22Rv1 (cell line): ENCODE measurements around the gene ILKAP.

ENCODE experiments used
- H3K27ac ChIP-seq: fragments of 450-650 bp; 2 replicates; pipeline ENCODE4 v1.5.1; 2017
- ZFX ChIP-seq: fragments of 450-650 bp; IDR thresholded peaks from 2 replicates; pipeline ENCODE4 v1.6.1; 2017; ENCODE audit warnings: antibody characterized with exemption, borderline replicate concordance
- TF ChIP-seq, protein P1 (sequence below): fragments of 450-650 bp; IDR thresholded peaks from 2 replicates; pipeline ENCODE4 v1.5.1; 2017; ENCODE audit warnings: mild to moderate bottlenecking

ILKAP gene

DNA sequence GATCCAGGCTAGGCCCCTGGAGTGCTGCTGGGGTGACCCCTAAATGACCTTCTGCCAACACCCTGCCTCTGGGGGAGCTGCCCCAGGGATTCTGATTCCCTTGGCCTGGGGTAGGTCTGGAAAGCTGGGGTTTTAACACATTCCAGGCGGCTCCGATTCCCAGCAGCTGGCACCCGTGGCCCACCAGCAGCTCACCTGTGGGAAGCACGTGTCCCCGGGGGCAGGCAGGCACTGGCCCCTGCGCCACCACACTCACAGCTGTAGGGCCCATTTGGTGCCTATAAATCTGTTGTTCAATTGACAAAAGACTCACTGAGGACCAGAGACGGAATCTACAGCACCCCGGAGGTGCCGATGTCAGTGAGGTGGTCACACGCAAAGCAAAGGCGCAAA, 69.1 kb downstream of the ILKAP start:
- no peak overlapping the region for H3K27ac ChIP-seq
- no peak for TF ChIP-seq ZFX
- TF ChIP-seq, protein P1, sequence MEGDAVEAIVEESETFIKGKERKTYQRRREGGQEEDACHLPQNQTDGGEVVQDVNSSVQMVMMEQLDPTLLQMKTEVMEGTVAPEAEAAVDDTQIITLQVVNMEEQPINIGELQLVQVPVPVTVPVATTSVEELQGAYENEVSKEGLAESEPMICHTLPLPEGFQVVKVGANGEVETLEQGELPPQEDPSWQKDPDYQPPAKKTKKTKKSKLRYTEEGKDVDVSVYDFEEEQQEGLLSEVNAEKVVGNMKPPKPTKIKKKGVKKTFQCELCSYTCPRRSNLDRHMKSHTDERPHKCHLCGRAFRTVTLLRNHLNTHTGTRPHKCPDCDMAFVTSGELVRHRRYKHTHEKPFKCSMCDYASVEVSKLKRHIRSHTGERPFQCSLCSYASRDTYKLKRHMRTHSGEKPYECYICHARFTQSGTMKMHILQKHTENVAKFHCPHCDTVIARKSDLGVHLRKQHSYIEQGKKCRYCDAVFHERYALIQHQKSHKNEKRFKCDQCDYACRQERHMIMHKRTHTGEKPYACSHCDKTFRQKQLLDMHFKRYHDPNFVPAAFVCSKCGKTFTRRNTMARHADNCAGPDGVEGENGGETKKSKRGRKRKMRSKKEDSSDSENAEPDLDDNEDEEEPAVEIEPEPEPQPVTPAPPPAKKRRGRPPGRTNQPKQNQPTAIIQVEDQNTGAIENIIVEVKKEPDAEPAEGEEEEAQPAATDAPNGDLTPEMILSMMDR: no peak

DNA sequence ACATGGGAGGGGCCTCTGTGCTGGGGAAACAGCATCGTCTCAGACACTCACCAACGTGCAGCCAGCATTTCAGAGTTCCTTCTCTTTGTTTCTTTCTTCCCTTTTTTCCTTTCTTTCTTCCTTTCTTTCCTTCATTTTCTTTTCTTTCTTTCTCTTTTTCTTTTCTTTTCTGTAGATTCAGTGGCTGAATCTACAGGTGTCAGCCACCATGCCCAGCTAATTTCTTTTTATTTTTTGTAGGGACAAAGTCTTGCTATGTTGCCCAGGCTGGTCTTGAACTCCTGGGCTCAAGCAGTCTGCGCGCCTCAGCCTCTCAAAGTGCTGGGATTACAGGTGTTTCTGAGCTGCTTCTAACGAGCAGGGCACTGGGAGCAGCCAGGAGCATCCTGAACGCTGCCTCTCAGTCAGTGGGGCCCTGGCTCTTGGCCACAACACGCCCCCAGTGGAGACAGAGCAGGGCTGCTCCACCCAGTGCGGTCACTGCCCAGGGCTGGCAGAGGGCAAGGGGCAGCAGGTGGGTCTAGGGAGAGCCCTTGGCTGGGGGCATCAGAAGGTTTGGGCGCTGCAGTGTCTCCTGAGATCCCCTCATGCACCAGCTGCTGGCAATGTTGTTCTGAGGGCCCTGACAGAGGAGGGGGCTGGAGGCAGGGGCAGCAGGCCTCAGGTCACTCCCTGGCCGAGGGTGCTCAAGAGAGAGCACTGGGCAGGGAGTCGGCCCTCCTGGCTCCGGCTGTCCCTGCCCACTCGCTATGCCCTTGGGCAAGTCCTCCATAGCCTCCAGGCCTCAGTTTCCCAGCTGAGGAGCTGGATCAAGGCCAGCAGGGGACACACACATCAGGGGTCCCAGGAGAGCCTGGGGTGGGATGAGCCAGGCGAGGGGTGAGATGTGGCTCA, 69.7 kb downstream of the ILKAP start:
- H3K27ac ChIP-seq: no peak overlapping the region
- TF ChIP-seq, protein P1: no peak
- no peak for TF ChIP-seq ZFX

DNA sequence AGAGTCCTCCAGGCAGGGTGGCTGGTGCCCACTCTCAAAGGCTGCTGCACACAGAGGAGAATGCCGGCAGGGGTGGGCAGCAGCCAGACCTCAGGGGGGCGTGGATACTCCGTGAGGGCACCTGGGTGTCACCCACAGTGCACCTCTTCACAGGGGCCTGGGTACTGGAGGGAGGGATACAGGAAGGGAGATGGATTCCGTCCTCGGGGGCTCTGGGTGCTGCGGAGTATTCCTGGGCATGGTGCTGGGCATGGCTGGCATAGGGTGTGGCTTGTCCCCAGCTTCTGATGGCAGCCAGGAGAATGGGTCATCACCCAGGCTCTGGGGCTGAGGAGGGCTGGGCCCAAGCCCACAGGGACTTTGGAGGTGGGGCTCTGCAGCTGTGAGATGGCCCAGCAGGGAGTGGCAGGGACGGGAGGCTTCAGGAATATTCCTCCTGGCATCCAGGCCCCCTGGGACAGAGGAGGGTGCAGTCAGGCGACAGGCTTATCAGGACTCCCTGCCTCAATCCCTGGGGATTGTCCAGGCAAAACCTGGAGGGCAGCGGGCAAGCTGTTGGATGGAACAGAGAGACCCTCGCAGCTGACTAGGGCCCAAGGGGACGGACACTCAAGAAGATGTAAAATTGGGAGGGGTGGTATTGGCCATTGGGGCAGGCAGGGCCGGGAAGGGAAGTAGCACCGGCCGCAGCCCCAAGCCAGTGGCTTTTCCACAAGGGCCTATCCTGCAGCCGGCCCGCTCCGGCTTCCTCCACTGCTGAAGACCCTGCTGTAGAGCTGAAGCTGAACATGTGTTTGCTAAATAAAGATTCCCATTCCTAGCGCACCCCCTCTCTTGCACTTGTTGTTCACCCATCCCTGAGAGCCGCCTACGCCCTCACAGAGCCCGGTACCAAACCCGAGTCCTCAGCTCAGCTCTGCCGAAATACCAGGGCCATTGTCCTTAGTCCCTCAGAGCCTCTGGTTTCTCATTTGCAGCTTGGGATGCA, 70.7 kb downstream of the ILKAP start:
- TF ChIP-seq, protein P1: no peak
- no peak for TF ChIP-seq ZFX

DNA sequence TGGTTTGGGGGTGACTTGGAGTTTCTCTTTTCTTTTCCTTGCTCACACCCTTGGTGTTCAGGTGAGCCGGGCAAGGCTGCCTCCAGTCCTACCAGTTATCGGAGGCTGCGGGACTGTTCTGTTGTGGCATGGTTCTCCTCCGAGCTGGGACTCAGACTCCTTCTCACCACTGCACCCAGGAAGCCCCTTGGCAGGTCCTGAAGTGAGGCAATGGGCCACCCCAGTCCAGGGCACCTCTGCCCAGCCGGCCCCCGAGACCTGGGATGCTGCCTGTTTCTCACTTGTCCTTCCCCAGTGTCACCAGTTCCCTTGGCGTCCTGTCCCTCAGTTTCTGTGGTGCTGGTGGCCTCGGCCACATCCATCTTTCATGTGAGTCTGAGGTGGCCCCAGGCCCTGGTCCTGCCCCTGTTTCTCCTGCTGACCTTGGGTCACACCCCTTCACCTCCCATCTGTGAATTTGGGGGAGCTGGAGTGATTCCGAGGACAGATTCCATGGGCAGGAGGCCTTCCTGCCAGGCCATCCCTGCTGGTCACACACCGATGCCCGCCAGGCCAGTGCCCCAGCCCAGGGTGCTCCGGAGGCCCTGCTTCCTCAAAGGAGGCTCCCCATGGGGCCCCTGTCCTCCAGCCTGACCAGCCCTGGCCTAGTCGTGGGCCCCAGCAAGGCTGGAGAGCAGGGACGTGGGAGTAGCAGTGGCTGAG, 71.6 kb downstream of the ILKAP start:
- H3K27ac ChIP-seq: no peak overlapping the region
- TF ChIP-seq ZFX: no peak
- TF ChIP-seq, protein P1: no peak

More for the DNA sequence above, 70.7 kb downstream of the ILKAP start:
- no peak overlapping the region for H3K27ac ChIP-seq

DNA sequence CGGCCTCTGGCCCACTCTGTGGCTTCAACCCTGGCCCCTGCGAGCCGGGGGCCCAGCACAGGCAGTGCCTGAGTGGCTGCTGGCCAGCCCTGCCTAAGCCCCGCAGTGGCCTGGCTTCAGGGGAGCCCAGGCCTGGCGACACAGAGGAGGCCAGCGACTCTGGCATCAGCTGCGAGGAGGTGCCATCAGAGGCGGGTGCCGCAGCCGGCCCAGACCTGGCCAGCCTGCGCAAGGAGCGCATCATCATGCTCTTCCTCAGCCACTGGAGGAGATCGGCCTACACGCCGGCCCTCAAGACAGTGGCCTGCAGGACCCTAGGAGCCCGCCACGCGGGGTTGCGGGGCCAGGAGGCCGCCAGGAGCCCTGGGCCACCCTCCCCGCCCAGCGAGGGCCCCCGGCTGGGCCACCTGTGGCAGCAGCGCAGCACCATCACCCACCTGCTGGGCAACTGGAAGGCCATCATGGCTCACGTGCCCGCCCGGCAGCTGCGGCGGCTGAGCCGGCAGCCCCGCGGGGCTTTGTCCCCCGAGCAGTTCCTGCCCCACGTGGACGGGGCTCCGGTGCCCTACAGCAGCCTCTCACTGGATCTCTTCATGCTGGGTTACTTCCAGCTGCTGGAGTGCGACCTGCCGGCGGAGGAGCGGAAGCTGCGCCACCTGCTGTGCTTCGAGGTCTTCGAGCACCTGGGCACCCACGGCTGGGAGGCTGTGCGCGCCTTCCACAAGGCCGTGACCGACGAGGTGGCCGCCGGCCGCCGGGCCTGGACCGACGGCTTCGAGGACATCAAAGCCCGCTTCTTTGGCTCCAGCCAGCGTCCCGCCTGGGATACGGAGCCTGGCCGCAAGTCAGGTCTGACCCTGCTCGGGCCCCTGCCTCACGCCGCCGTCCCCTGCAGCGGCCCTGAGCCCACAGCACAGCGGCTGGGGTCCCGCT, 72.5 kb downstream of the ILKAP start:
- no peak overlapping the region for H3K27ac ChIP-seq
- TF ChIP-seq, protein P1: no peak
- no peak for TF ChIP-seq ZFX

DNA sequence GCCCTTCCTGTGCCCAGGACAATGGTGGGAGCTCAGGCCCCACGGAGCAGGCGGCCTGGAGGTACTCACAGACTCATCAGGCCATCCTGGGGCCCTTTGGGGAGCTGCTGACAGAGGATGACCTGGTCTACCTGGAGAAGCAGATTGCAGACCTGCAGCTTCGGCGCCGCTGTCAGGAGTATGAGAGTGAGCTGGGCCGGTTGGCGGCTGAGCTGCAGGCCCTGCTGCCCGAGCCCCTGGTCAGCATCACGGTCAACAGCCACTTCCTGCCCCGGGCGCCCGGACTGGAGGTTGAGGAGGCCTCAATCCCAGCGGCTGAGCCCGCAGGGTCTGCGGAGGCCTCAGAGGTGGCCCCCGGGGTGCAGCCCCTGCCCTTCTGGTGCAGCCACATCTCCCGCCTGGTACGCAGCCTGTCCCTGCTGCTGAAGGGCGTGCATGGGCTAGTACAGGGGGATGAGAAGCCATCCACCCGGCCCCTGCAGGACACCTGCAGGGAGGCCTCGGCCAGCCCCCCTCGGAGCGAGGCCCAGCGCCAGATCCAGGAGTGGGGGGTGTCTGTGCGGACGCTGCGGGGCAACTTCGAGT, 73.3 kb downstream of the ILKAP start:
- no peak for TF ChIP-seq ZFX
- TF ChIP-seq, protein P1: no peak
- no peak overlapping the region for H3K27ac ChIP-seq
